ENCODE measurements around the gene RHOF.

- TF ChIP-seq EZH2 (IDR thresholded peaks at IDR 0.05; ENCODE audit: borderline replicate concordance, low read length) = no peak
- TF ChIP-seq, protein P1, sequence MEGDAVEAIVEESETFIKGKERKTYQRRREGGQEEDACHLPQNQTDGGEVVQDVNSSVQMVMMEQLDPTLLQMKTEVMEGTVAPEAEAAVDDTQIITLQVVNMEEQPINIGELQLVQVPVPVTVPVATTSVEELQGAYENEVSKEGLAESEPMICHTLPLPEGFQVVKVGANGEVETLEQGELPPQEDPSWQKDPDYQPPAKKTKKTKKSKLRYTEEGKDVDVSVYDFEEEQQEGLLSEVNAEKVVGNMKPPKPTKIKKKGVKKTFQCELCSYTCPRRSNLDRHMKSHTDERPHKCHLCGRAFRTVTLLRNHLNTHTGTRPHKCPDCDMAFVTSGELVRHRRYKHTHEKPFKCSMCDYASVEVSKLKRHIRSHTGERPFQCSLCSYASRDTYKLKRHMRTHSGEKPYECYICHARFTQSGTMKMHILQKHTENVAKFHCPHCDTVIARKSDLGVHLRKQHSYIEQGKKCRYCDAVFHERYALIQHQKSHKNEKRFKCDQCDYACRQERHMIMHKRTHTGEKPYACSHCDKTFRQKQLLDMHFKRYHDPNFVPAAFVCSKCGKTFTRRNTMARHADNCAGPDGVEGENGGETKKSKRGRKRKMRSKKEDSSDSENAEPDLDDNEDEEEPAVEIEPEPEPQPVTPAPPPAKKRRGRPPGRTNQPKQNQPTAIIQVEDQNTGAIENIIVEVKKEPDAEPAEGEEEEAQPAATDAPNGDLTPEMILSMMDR (IDR thresholded peaks at IDR 0.05; ENCODE audit: low read length) = no peak
Measured at GRCh38 chr12:121831571-121832245, 38.2 kb upstream of the RHOF start.

Data from OCI-LY1 (cell line).